GM21447 (cell line): ENCODE results near the gene CTNNAL1.

Experiments
- ATAC-seq: cut with Tn5 transposase; IDR thresholded peaks from one replicate; pipeline ENCODE4 v1.9.1; 2021; ENCODE audit not compliant: unreplicated experiment

Gene CTNNAL1

GRCh38 chr9:109027176-109027575 lies 13.9 kb upstream of the CTNNAL1 start:
- no peak for ATAC-seq

- ATAC-seq, result no peak
These were observed 13.0 kb upstream of the CTNNAL1 start for GRCh38 chr9:109026306-109026705.

GRCh38 chr9:109022873-109023272 lies 9.6 kb upstream of the CTNNAL1 start:
- ATAC-seq, result no peak

- no peak for ATAC-seq
These were observed 7.5 kb upstream of the CTNNAL1 start for GRCh38 chr9:109020581-109021511.

- no peak for ATAC-seq
These were observed 6.8 kb upstream of the CTNNAL1 start for GRCh38 chr9:109020113-109020512.

GRCh38 chr9:109019420-109019819 lies 6.1 kb upstream of the CTNNAL1 start:
- no peak for ATAC-seq

GRCh38 chr9:109017493-109017892 lies 4.2 kb upstream of the CTNNAL1 start:
- ATAC-seq, result peak; percentile 30

- ATAC-seq, result no peak
These were observed 3.8 kb upstream of the CTNNAL1 start for GRCh38 chr9:109017061-109017460.

- ATAC-seq, result no peak
These were observed 2.8 kb upstream of the CTNNAL1 start for GRCh38 chr9:109016132-109016531.

GRCh38 chr9:109014608-109015280 lies 1.4 kb upstream of the CTNNAL1 start:
- ATAC-seq, result no peak

- ATAC-seq, result no peak
These were observed 644 bp upstream of the CTNNAL1 start for GRCh38 chr9:109013679-109014607.

- peak; percentile 25 for ATAC-seq
These were observed 1.1 kb downstream of the CTNNAL1 start for GRCh38 chr9:109012009-109012875.

- ATAC-seq, result no peak
These were observed 2.0 kb downstream of the CTNNAL1 start for GRCh38 chr9:109011231-109011671.

GRCh38 chr9:109010746-109011145 lies 2.6 kb downstream of the CTNNAL1 start:
- ATAC-seq, result peak; percentile 50

GRCh38 chr9:109005678-109006077 lies 7.6 kb downstream of the CTNNAL1 start:
- ATAC-seq, result no peak

- no peak for ATAC-seq
These were observed 10.2 kb downstream of the CTNNAL1 start for GRCh38 chr9:109003116-109003515.

- no peak for ATAC-seq
These were observed 11.2 kb downstream of the CTNNAL1 start for GRCh38 chr9:109002141-109002540.

GRCh38 chr9:109001275-109001676 lies 12.0 kb downstream of the CTNNAL1 start:
- ATAC-seq, result no peak

- ATAC-seq, result no peak
These were observed 16.2 kb downstream of the CTNNAL1 start for GRCh38 chr9:108997112-108997511.

GRCh38 chr9:108996643-108997042 lies 16.7 kb downstream of the CTNNAL1 start:
- no peak for ATAC-seq
